ENCODE results near the gene KLK2. TPM values are rescaled to one million over a fixed set of nuclear protein-coding genes. Genes with fewer than 3 reads are reported as not detected.
A peak's percentile ranks its signal among the peaks of the same experiment; 100 is the strongest.
"Not testable (repeated sequence)": the region's sequence is repeated elsewhere in the genome, so short reads cannot be mapped to it uniquely, and the experiment has no call there.

Gene KLK2
- total RNA-seq, 1 experiment from 2014 or later: not detected

- DNase-seq (ENCODE audit: low read depth, low spot score) (no peak), ATAC-seq (no peak)
- Histone ChIP-seq H3K27me3 (ENCODE audit: control insufficient read depth, insufficient read depth, low read length) (no peaks in the 10 kb centered on the region), H3K9me3 (ENCODE audit: control insufficient read depth, insufficient read depth, low read depth, low read length) (no peaks in the 10 kb centered on the region), H3K27ac (ENCODE audit: low read length) (no peak overlapping the region), H3K4me3 (ENCODE audit: low read depth in 2 of 2, low read length in 2 of 2) (no peak overlapping the region), H3K4me1 (ENCODE audit: control insufficient read depth, insufficient read depth, low read length) (no peaks in the 10 kb centered on the region), H3K36me3 (ENCODE audit: control insufficient read depth, insufficient read depth, low read length) (no peaks in the 10 kb centered on the region)
- no TSS peak for BruUV-seq (replicated peaks)
- intact Hi-C loops (cut with micrococcal nuclease; ENCODE audit: unreplicated experiment) (no loop called here), in situ Hi-C loops (cut with HindIII; ENCODE audit: low pct_unique_long_range_greater_than_20kb, low sequenced_read_pairs) (no loop called here)
- POLR2A ChIA-PET: no interaction called here
- no peak for TF ChIP-seq SIN3A (IDR thresholded peaks at IDR 0.05; ENCODE audit: borderline replicate concordance, insufficient read depth, low read depth, low read length)
- no peak for TF ChIP-seq REST (IDR thresholded peaks at IDR 0.05; ENCODE audit: insufficient read depth in 1 of 2, low read depth in 2 of 2, low read length in 1 of 2)
- TF ChIP-seq CTCF (IDR thresholded peaks at IDR 0.05): no peak
- no peak for TF ChIP-seq TCF7L2 (IDR thresholded peaks at IDR 0.05; ENCODE audit: low read depth, low read length)
- no peak for TF ChIP-seq POLR2AphosphoS5 (IDR thresholded peaks at IDR 0.05; ENCODE audit: low read depth, low read length)
- CTCF ChIA-PET: no interaction called here
These were observed 21.5 kb downstream of the KLK2 start for GRCh38 chr19:50894478-50895356.

GRCh38 chr19:50896089-50896590, 22.9 kb downstream of the KLK2 start:
- intact Hi-C loops (cut with micrococcal nuclease; ENCODE audit: unreplicated experiment); BruUV-seq (replicated peaks); DNase-seq (ENCODE audit: low read depth, low spot score); H3K4me3 ChIP-seq (ENCODE audit: low read depth in 2 of 2, low read length in 2 of 2); H3K36me3 ChIP-seq (ENCODE audit: control insufficient read depth, insufficient read depth, low read length); H3K27ac ChIP-seq (ENCODE audit: low read length); in situ Hi-C loops (cut with HindIII; ENCODE audit: low pct_unique_long_range_greater_than_20kb, low sequenced_read_pairs); CTCF ChIA-PET; H3K9me3 ChIP-seq (ENCODE audit: control insufficient read depth, insufficient read depth, low read depth, low read length); H3K4me1 ChIP-seq (ENCODE audit: control insufficient read depth, insufficient read depth, low read length); ATAC-seq; H3K27me3 ChIP-seq (ENCODE audit: control insufficient read depth, insufficient read depth, low read length): not testable (repeated sequence)
- POLR2A ChIA-PET: interaction anchor here (0.7 kb wide), 1 partner anchor 120 kb away, joined by 4 read pairs; no protein-coding TSS in a partner anchor

DNA sequence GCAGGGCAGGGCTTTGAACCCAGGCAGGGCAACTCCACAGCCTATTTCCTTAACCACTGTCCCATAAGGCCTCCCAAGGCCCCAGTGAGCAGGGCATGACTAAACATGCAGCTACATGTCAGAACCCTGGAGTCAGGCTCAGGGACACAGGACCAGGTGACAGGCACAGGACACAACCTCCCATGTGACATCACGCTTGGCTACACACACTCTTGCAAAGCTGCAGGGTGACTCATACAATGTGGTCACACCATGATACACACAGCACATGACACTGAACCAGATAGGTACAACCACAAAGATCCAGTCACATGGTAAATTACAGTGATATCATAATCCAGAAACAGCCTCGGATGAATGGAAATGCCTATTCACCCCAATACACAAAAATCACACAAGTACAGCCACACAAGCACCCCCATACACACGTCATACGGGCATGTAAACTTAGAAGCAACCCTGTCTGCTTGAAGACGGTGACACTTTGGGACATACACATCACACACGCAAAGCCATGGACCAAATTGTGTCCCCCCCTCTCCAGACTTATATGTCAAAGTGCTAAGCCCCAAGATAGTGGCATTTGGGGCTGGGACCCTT, 23.5 kb downstream of the KLK2 start:
- no TSS peak for BruUV-seq (replicated peaks)
- POLR2A ChIA-PET: no interaction called here
- H3K27me3 ChIP-seq (ENCODE audit: control insufficient read depth, insufficient read depth, low read length): no peaks in the 10 kb centered on the region

More for the DNA sequence above, 23.5 kb downstream of the KLK2 start:
- in situ Hi-C loops (cut with HindIII; ENCODE audit: low pct_unique_long_range_greater_than_20kb, low sequenced_read_pairs) (no loop called here), intact Hi-C loops (cut with micrococcal nuclease; ENCODE audit: unreplicated experiment) (no loop called here)
- Histone ChIP-seq H3K36me3 (ENCODE audit: control insufficient read depth, insufficient read depth, low read length) (no peaks in the 10 kb centered on the region), H3K27ac (ENCODE audit: low read length) (no peak overlapping the region), H3K9me3 (ENCODE audit: control insufficient read depth, insufficient read depth, low read depth, low read length) (no peaks in the 10 kb centered on the region), H3K4me1 (ENCODE audit: control insufficient read depth, insufficient read depth, low read length) (no peaks in the 10 kb centered on the region), H3K4me3 (ENCODE audit: low read depth in 2 of 2, low read length in 2 of 2) (no peak overlapping the region)
- CTCF ChIA-PET: no interaction called here
- ATAC-seq (no peak), DNase-seq (ENCODE audit: low read depth, low spot score) (peak; percentile 90)
- TF ChIP-seq SIN3A (IDR thresholded peaks at IDR 0.05; ENCODE audit: borderline replicate concordance, insufficient read depth, low read depth, low read length) (no peak), TCF7L2 (IDR thresholded peaks at IDR 0.05; ENCODE audit: low read depth, low read length) (no peak), REST (IDR thresholded peaks at IDR 0.05; ENCODE audit: insufficient read depth in 1 of 2, low read depth in 2 of 2, low read length in 1 of 2) (no peak), CTCF (IDR thresholded peaks at IDR 0.05) (no peak), POLR2AphosphoS5 (IDR thresholded peaks at IDR 0.05; ENCODE audit: low read depth, low read length) (no peak)

Measured in Panc1 (cell line).